ENCODE measurements around the gene AGMAT.
"Not testable (repeated sequence)": the region's sequence is repeated elsewhere in the genome, so short reads cannot be mapped to it uniquely, and the experiment has no call there.

DNA sequence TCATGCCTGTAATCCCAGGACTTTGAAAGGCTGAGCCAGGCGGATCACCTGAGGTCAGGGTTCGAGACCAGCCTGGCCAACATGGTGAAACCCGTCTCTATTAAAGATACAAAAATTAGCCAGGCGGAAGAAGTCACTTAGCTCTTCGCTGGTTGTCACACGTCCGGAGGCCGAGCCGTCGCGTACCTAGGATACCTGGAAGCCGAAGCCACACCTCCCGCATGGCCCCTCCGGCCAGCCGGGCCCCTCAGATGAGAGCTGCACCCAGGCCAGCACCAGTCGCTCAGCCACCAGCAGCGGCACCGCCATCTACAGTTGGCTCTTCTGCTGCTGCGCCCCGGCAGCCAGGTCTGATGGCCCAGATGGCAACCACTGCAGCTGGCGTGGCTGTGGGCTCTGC is 19.5 kb upstream of the AGMAT start:
- not testable (repeated sequence) for TF ChIP-seq TFAM (CRISPR knock-in tag; conservative IDR thresholded peaks at IDR 0.05); SIRT6 (IDR thresholded peaks at IDR 0.05; ENCODE audit: low read depth, low read length); CHCHD3 (CRISPR knock-in tag; IDR thresholded peaks at IDR 0.05); TAF1 (IDR thresholded peaks at IDR 0.05; ENCODE audit: control insufficient read depth, extremely low read depth, insufficient read depth, low read length, severe bottlenecking); NBN (IDR thresholded peaks at IDR 0.05; ENCODE audit: low read depth)
- TF ChIP-seq, protein P1, sequence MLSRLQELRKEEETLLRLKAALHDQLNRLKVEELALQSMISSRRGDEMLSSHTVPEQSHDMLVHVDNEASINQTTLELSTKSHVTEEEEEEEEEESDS (CRISPR knock-in tag; IDR thresholded peaks at IDR 0.05), result not testable (repeated sequence)
- TF ChIP-seq, protein P2, sequence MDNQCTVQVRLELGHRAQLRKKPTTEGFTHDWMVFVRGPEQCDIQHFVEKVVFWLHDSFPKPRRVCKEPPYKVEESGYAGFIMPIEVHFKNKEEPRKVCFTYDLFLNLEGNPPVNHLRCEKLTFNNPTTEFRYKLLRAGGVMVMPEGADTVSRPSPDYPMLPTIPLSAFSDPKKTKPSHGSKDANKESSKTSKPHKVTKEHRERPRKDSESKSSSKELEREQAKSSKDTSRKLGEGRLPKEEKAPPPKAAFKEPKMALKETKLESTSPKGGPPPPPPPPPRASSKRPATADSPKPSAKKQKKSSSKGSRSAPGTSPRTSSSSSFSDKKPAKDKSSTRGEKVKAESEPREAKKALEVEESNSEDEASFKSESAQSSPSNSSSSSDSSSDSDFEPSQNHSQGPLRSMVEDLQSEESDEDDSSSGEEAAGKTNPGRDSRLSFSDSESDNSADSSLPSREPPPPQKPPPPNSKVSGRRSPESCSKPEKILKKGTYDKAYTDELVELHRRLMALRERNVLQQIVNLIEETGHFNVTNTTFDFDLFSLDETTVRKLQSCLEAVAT (IDR thresholded peaks at IDR 0.05), result not testable (repeated sequence)
- TF ChIP-seq, protein P3, sequence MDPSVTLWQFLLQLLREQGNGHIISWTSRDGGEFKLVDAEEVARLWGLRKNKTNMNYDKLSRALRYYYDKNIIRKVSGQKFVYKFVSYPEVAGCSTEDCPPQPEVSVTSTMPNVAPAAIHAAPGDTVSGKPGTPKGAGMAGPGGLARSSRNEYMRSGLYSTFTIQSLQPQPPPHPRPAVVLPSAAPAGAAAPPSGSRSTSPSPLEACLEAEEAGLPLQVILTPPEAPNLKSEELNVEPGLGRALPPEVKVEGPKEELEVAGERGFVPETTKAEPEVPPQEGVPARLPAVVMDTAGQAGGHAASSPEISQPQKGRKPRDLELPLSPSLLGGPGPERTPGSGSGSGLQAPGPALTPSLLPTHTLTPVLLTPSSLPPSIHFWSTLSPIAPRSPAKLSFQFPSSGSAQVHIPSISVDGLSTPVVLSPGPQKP (CRISPR knock-in tag; IDR thresholded peaks at IDR 0.05), result not testable (repeated sequence)
- TF ChIP-seq, protein P4, sequence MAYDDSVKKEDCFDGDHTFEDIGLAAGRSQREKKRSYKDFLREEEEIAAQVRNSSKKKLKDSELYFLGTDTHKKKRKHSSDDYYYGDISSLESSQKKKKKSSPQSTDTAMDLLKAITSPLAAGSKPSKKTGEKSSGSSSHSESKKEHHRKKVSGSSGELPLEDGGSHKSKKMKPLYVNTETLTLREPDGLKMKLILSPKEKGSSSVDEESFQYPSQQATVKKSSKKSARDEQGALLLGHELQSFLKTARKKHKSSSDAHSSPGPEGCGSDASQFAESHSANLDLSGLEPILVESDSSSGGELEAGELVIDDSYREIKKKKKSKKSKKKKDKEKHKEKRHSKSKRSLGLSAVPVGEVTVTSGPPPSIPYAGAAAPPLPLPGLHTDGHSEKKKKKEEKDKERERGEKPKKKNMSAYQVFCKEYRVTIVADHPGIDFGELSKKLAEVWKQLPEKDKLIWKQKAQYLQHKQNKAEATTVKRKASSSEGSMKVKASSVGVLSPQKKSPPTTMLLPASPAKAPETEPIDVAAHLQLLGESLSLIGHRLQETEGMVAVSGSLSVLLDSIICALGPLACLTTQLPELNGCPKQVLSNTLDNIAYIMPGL (CRISPR knock-in tag; IDR thresholded peaks at IDR 0.05), result not testable (repeated sequence)
- TF ChIP-seq, protein P5, sequence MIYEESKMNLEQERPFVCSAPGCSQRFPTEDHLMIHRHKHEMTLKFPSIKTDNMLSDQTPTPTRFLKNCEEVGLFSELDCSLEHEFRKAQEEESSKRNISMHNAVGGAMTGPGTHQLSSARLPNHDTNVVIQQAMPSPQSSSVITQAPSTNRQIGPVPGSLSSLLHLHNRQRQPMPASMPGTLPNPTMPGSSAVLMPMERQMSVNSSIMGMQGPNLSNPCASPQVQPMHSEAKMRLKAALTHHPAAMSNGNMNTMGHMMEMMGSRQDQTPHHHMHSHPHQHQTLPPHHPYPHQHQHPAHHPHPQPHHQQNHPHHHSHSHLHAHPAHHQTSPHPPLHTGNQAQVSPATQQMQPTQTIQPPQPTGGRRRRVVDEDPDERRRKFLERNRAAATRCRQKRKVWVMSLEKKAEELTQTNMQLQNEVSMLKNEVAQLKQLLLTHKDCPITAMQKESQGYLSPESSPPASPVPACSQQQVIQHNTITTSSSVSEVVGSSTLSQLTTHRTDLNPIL (CRISPR knock-in tag; IDR thresholded peaks at IDR 0.05), result not testable (repeated sequence)
- TF ChIP-seq, protein P6, sequence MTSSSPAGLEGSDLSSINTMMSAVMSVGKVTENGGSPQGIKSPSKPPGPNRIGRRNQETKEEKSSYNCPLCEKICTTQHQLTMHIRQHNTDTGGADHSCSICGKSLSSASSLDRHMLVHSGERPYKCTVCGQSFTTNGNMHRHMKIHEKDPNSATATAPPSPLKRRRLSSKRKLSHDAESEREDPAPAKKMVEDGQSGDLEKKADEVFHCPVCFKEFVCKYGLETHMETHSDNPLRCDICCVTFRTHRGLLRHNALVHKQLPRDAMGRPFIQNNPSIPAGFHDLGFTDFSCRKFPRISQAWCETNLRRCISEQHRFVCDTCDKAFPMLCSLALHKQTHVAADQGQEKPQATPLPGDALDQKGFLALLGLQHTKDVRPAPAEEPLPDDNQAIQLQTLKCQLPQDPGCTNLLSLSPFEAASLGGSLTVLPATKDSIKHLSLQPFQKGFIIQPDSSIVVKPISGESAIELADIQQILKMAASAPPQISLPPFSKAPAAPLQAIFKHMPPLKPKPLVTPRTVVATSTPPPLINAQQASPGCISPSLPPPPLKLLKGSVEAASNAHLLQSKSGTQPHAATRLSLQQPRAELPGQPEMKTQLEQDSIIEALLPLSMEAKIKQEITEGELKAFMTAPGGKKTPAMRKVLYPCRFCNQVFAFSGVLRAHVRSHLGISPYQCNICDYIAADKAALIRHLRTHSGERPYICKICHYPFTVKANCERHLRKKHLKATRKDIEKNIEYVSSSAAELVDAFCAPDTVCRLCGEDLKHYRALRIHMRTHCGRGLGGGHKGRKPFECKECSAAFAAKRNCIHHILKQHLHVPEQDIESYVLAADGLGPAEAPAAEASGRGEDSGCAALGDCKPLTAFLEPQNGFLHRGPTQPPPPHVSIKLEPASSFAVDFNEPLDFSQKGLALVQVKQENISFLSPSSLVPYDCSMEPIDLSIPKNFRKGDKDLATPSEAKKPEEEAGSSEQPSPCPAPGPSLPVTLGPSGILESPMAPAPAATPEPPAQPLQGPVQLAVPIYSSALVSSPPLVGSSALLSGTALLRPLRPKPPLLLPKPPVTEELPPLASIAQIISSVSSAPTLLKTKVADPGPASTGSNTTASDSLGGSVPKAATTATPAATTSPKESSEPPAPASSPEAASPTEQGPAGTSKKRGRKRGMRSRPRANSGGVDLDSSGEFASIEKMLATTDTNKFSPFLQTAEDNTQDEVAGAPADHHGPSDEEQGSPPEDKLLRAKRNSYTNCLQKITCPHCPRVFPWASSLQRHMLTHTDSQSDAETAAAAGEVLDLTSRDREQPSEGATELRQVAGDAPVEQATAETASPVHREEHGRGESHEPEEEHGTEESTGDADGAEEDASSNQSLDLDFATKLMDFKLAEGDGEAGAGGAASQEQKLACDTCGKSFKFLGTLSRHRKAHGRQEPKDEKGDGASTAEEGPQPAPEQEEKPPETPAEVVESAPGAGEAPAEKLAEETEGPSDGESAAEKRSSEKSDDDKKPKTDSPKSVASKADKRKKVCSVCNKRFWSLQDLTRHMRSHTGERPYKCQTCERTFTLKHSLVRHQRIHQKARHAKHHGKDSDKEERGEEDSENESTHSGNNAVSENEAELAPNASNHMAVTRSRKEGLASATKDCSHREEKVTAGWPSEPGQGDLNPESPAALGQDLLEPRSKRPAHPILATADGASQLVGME (CRISPR knock-in tag; IDR thresholded peaks at IDR 0.05), result not testable (repeated sequence)

All from K562 (cell line).